ENCODE data around the gene RREB1. TPM values are rescaled to one million over a fixed set of nuclear protein-coding genes. Genes with fewer than 3 reads are reported as not detected.

RREB1 gene
- total RNA-seq, 1 experiment from 2014 or later: 35.8 TPM

GRCh38 chr6:7296602-7297001, 188.8 kb downstream of the RREB1 start:
- H3K4me2 ChIP-seq (ENCODE audit: insufficient read depth, insufficient read length, low read length): no peak overlapping the region
- H2AFZ ChIP-seq (ENCODE audit: low read length): no peak overlapping the region
- Mint-ChIP-seq H3K27me3 (ENCODE audit: low read depth) (no peaks in the 10 kb centered on the region), H3K27ac (0 out of 7 replicates have a peak overlapping the region, but pooled peaks of 1 of the 3 experiments have one; percentile 39), H3K4me1 (no peaks in the 10 kb centered on the region), H3K9me3 (no peaks in the 10 kb centered on the region), H3K36me3 (ENCODE audit: insufficient read depth in 1 of 3, low read depth in 3 of 3) (peaks cover 26 to 77% (median 75%) of the 10 kb centered on the region in 3 experiments; a peak in 6 of 7 replicates), H3K4me3 (no peak overlapping the region)
- H3K9me3 ChIP-seq (ENCODE audit: control insufficient read depth, low read depth, low read length): no peaks in the 10 kb centered on the region
- H2BK12ac ChIP-seq (ENCODE audit: insufficient read length, low read depth, low read length): no peak overlapping the region
- H4K20me1 ChIP-seq (ENCODE audit: control insufficient read depth, insufficient read depth, insufficient read length): no peaks in the 10 kb centered on the region
- H2AK5ac ChIP-seq (ENCODE audit: insufficient read length, low read length): no peak overlapping the region
- no peak overlapping the region for H4K91ac ChIP-seq (ENCODE audit: insufficient read length, low read depth, low read length)
- no CpG with 5 or more reads among the region's 2 CpGs for WGBS (ENCODE audit: extremely low coverage, insufficient read length, low lambda C conversion rate)
- H3K9ac ChIP-seq (ENCODE audit: extremely low read depth, insufficient read length, low read length): no peak overlapping the region
- no peak overlapping the region for H2BK20ac ChIP-seq (ENCODE audit: low read depth, low read length, poor library complexity, severe bottlenecking)
- no peak overlapping the region for H3K56ac ChIP-seq (ENCODE audit: insufficient read length, low read depth, low read length)
- no peak overlapping the region for H4K5ac ChIP-seq (ENCODE audit: insufficient read length, low read depth, low read length)
- H3K79me2 ChIP-seq (ENCODE audit: insufficient read depth, low read length): no peaks in the 10 kb centered on the region
- H3K18ac ChIP-seq (ENCODE audit: insufficient read length, low read depth, low read length): no peak overlapping the region
- no peaks in the 10 kb centered on the region for H3K23me2 ChIP-seq (ENCODE audit: insufficient read length, low read depth, low read length, poor library complexity, severe bottlenecking)
- no peak for TF ChIP-seq CTCF (conservative IDR thresholded peaks at IDR 0.05)
- H3K27me3 ChIP-seq (ENCODE audit: insufficient read depth, low read length): no peaks in the 10 kb centered on the region
- no peak overlapping the region for H3K14ac ChIP-seq (ENCODE audit: insufficient read depth, low read length)
- H2BK120ac ChIP-seq (ENCODE audit: low read depth, low read length, poor library complexity, severe bottlenecking): no peak overlapping the region
- H3K27ac ChIP-seq (ENCODE audit: insufficient read length, low read depth, low read length): no peak overlapping the region
- no peak overlapping the region for H2BK5ac ChIP-seq (ENCODE audit: insufficient read length, low read length)
- H3K23ac ChIP-seq (ENCODE audit: insufficient read length, low read depth, low read length): no peak overlapping the region
- H2BK15ac ChIP-seq (ENCODE audit: low read depth, low read length): no peak overlapping the region
- no peaks in the 10 kb centered on the region for H3K79me1 ChIP-seq (ENCODE audit: insufficient read depth, low read depth, low read length, poor library complexity, severe bottlenecking)
- no peak overlapping the region for H3K4ac ChIP-seq (ENCODE audit: low read depth, low read length)
- H3K4me1 ChIP-seq (ENCODE audit: insufficient read depth, low read length): no peaks in the 10 kb centered on the region
- no peak overlapping the region for H4K8ac ChIP-seq (replicated peaks; ENCODE audit: insufficient read length, low read depth, low read length)
- no peak for DNase-seq
- H3T11ph ChIP-seq (ENCODE audit: low read length): no peak overlapping the region

Measured in H9 (cell line).